ENCODE data around the gene PTGDR2. TPM values are rescaled to one million over a fixed set of nuclear protein-coding genes. Genes with fewer than 3 reads are reported as not detected.

The PTGDR2 gene
- total and polyA plus RNA-seq, 4 donors, result 0.08 to 7.1 (median 0.32) TPM

DNA sequence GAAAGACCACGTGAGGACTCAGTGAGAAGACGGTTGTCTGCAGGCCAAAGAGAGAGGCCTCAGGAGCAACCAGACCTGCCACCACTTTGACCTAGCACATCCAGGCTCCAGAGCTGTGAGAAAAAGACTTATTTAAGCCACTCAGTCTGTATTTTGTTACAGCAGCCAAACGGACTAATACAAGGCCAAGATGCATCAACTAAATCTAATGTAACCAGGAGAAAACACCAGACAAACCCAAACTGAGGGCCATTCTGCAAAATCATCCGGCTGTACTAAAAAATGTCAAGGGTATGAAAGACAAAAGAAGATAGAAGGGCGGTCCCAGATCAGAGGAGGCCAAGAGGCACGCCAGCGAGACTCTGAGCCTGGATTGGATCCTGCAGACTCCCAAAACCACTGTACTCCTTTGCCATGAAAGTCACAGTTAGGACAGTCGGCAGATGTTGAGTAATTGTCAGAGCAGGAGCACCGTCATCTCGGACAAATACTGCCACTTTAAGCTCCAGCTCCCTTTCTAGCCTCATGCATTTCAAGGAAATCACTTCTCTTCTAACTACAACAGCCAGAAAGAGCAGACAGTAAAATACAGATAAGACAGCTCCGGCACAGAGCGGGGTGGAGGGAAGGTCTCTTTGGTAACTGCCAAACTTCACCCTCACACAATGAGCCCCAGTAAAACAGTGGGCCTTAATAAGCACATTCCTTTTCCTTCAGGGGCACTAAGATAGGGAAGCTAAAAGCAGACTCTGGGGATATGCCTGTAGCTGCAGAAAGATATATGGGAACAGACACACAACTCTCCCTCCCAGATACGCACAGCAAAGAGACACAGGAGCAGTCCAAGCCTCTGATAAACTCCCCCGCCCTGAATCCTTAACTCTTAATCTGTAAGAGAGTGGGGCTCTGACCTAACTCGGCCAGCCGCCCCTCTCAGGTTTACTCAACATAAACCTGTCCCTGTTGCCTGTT lies 8.1 kb upstream of the PTGDR2 start:
- no peak for DNase-seq (ENCODE audit: low spot score)
- Histone ChIP-seq H3K27ac (ENCODE audit: low read depth in 1 of 2, low read length in 2 of 2) (no peak overlapping the region), H3K4me3 (ENCODE audit: low read depth in 1 of 3, low read length in 3 of 3) (no peak overlapping the region), H3K9me3 (ENCODE audit: control insufficient read depth in 4 of 4, low read length in 3 of 4) (no peaks in the 10 kb centered on the region), H3K4me1 (ENCODE audit: control insufficient read depth in 4 of 4, insufficient read depth in 4 of 4, low read length in 3 of 4) (no peaks in the 10 kb centered on the region), H3K9ac (ENCODE audit: low read depth in 1 of 2, low read length in 2 of 2) (no peak overlapping the region), H3K36me3 (ENCODE audit: control insufficient read depth in 4 of 4, insufficient read depth in 3 of 4, low read depth in 1 of 4, low read length in 3 of 4) (no peaks in the 10 kb centered on the region), H3K27me3 (ENCODE audit: control insufficient read depth in 4 of 4, insufficient read depth in 4 of 4, low read length in 3 of 4) (no peaks in the 10 kb centered on the region)
- WGBS, result 82% methylated on average over 16 of the region's 16 CpGs
- TF ChIP-seq, protein P1, sequence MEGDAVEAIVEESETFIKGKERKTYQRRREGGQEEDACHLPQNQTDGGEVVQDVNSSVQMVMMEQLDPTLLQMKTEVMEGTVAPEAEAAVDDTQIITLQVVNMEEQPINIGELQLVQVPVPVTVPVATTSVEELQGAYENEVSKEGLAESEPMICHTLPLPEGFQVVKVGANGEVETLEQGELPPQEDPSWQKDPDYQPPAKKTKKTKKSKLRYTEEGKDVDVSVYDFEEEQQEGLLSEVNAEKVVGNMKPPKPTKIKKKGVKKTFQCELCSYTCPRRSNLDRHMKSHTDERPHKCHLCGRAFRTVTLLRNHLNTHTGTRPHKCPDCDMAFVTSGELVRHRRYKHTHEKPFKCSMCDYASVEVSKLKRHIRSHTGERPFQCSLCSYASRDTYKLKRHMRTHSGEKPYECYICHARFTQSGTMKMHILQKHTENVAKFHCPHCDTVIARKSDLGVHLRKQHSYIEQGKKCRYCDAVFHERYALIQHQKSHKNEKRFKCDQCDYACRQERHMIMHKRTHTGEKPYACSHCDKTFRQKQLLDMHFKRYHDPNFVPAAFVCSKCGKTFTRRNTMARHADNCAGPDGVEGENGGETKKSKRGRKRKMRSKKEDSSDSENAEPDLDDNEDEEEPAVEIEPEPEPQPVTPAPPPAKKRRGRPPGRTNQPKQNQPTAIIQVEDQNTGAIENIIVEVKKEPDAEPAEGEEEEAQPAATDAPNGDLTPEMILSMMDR (IDR thresholded peaks at IDR 0.05; ENCODE audit: low read depth, low read length, missing input control), result no peak
- TF ChIP-seq SP1 (IDR thresholded peaks at IDR 0.05) (no peak), FOXA2 (IDR thresholded peaks at IDR 0.05) (no peak)
- TF ChIP-seq, protein P2, sequence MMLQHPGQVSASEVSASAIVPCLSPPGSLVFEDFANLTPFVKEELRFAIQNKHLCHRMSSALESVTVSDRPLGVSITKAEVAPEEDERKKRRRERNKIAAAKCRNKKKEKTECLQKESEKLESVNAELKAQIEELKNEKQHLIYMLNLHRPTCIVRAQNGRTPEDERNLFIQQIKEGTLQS (IDR thresholded peaks at IDR 0.05), result no peak

DNA sequence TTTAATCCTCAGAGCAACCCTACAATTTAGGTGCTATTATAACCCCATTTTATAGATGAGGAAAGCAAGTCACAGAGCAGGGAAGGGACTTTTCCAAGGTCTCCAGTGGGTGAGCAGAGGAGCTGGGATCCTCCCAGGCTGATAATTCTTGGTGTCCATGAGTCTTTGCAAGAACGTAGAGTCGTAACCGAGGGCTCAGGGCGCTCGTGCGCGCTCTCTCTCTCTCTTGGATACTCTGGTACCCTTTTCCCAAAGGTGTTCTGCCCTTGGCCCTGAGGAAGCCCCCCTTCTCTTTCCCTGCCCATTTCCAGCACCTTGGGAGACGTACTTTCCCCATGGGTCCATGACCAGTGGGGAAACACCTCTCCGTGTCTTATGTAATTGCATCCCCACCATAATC lies 6.4 kb upstream of the PTGDR2 start:
- Histone ChIP-seq H3K27ac (ENCODE audit: low read depth in 1 of 2, low read length in 2 of 2) (no peak overlapping the region), H3K4me3 (ENCODE audit: low read depth in 1 of 3, low read length in 3 of 3) (no peak overlapping the region), H3K27me3 (ENCODE audit: control insufficient read depth in 4 of 4, insufficient read depth in 4 of 4, low read length in 3 of 4) (no peaks in the 10 kb centered on the region), H3K9ac (ENCODE audit: low read depth in 1 of 2, low read length in 2 of 2) (no peak overlapping the region), H3K9me3 (ENCODE audit: control insufficient read depth in 4 of 4, low read length in 3 of 4) (no peaks in the 10 kb centered on the region), H3K4me1 (ENCODE audit: control insufficient read depth in 4 of 4, insufficient read depth in 4 of 4, low read length in 3 of 4) (no peaks in the 10 kb centered on the region), H3K36me3 (ENCODE audit: control insufficient read depth in 4 of 4, insufficient read depth in 3 of 4, low read depth in 1 of 4, low read length in 3 of 4) (no peaks in the 10 kb centered on the region)
- TF ChIP-seq, protein P3, sequence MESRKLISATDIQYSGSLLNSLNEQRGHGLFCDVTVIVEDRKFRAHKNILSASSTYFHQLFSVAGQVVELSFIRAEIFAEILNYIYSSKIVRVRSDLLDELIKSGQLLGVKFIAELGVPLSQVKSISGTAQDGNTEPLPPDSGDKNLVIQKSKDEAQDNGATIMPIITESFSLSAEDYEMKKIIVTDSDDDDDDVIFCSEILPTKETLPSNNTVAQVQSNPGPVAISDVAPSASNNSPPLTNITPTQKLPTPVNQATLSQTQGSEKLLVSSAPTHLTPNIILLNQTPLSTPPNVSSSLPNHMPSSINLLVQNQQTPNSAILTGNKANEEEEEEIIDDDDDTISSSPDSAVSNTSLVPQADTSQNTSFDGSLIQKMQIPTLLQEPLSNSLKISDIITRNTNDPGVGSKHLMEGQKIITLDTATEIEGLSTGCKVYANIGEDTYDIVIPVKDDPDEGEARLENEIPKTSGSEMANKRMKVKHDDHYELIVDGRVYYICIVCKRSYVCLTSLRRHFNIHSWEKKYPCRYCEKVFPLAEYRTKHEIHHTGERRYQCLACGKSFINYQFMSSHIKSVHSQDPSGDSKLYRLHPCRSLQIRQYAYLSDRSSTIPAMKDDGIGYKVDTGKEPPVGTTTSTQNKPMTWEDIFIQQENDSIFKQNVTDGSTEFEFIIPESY (IDR thresholded peaks at IDR 0.05), result no peak
- TF ChIP-seq RAD21 (IDR thresholded peaks at IDR 0.05), result no peak
- TF ChIP-seq YY1 (IDR thresholded peaks at IDR 0.05), result no peak
- TF ChIP-seq, protein P4, sequence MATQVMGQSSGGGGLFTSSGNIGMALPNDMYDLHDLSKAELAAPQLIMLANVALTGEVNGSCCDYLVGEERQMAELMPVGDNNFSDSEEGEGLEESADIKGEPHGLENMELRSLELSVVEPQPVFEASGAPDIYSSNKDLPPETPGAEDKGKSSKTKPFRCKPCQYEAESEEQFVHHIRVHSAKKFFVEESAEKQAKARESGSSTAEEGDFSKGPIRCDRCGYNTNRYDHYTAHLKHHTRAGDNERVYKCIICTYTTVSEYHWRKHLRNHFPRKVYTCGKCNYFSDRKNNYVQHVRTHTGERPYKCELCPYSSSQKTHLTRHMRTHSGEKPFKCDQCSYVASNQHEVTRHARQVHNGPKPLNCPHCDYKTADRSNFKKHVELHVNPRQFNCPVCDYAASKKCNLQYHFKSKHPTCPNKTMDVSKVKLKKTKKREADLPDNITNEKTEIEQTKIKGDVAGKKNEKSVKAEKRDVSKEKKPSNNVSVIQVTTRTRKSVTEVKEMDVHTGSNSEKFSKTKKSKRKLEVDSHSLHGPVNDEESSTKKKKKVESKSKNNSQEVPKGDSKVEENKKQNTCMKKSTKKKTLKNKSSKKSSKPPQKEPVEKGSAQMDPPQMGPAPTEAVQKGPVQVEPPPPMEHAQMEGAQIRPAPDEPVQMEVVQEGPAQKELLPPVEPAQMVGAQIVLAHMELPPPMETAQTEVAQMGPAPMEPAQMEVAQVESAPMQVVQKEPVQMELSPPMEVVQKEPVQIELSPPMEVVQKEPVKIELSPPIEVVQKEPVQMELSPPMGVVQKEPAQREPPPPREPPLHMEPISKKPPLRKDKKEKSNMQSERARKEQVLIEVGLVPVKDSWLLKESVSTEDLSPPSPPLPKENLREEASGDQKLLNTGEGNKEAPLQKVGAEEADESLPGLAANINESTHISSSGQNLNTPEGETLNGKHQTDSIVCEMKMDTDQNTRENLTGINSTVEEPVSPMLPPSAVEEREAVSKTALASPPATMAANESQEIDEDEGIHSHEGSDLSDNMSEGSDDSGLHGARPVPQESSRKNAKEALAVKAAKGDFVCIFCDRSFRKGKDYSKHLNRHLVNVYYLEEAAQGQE (IDR thresholded peaks at IDR 0.05), result no peak
- TF ChIP-seq, protein P5, sequence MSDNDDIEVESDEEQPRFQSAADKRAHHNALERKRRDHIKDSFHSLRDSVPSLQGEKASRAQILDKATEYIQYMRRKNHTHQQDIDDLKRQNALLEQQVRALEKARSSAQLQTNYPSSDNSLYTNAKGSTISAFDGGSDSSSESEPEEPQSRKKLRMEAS (IDR thresholded peaks at IDR 0.05), result no peak
- TF ChIP-seq EGR1 (IDR thresholded peaks at IDR 0.05; ENCODE audit: low read depth in 2 of 2), result no peak
- no peak for TF ChIP-seq NR2F2 (IDR thresholded peaks at IDR 0.05)
- WGBS, result 92% methylated on average over 9 of the region's 9 CpGs
- no peak for DNase-seq (ENCODE audit: low spot score)

Data from liver (tissue), 9 donors.